ENCODE results near the gene CCDC51.

CCDC51 gene

DNA sequence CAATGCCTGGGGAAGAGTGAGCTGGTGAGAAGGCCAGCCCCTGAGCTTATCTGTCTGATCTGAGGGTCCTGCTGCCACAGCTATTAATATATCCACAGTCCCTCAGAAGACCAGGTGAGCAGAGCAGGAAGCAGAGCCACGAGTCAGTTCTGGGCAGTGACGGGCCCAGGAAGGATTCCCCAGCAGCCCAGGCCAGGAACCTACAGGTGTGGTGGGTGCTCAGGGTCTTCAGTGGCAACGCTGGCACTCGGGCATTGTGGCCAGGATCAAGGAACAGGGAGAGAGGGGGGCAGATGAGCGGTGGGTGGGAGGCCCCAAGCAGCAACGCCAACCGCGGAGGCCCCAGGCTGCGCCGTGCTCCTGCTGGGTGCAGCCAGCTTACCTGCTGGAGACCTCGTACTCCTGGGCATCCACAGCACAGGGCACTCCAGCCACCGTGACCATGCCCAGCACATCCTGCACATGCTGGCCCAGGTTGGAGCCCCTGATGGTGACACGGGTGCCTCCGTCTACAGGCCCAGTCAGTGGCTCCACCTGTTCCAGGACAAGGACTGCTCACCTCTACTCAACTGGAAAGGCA lies 22.3 kb downstream of the CCDC51 start (continued):
- no peak for TF ChIP-seq ZFP30 (CRISPR knock-in tag; IDR thresholded peaks at IDR 0.05)

DNA sequence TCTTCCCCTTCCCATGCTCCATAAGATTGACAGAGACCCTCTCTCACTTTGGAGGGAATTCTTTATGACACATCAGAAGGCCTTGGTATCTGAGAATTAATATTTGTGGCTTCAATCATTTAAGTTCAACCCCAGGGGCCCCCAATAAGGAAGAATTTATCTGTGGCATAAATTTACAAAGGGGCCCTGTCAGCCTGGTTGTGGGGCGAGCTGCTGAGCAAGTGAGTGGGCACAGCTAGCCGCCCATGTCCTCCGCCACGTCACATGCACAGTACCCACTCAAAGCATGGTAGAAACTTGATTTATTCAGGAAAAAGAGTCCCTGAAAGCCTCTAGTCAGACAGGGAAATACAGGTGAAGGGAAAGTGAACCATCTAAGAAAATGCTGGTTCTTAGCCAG lies 23.4 kb downstream of the CCDC51 start:
- no peak for TF ChIP-seq ESRRG (CRISPR knock-in tag; IDR thresholded peaks at IDR 0.05)
- TF ChIP-seq ISL1 (CRISPR knock-in tag; IDR thresholded peaks at IDR 0.05) = no peak
- TF ChIP-seq, protein P1, sequence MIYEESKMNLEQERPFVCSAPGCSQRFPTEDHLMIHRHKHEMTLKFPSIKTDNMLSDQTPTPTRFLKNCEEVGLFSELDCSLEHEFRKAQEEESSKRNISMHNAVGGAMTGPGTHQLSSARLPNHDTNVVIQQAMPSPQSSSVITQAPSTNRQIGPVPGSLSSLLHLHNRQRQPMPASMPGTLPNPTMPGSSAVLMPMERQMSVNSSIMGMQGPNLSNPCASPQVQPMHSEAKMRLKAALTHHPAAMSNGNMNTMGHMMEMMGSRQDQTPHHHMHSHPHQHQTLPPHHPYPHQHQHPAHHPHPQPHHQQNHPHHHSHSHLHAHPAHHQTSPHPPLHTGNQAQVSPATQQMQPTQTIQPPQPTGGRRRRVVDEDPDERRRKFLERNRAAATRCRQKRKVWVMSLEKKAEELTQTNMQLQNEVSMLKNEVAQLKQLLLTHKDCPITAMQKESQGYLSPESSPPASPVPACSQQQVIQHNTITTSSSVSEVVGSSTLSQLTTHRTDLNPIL (CRISPR knock-in tag; IDR thresholded peaks at IDR 0.05; ENCODE audit: low read depth) = no peak
- TF ChIP-seq, protein P2, sequence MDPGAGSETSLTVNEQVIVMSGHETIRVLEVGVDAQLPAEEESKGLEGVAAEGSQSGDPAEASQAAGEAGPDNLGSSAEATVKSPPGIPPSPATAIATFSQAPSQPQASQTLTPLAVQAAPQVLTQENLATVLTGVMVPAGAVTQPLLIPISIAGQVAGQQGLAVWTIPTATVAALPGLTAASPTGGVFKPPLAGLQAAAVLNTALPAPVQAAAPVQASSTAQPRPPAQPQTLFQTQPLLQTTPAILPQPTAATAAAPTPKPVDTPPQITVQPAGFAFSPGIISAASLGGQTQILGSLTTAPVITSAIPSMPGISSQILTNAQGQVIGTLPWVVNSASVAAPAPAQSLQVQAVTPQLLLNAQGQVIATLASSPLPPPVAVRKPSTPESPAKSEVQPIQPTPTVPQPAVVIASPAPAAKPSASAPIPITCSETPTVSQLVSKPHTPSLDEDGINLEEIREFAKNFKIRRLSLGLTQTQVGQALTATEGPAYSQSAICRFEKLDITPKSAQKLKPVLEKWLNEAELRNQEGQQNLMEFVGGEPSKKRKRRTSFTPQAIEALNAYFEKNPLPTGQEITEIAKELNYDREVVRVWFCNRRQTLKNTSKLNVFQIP (CRISPR knock-in tag; IDR thresholded peaks at IDR 0.05; ENCODE audit: borderline replicate concordance, low read depth) = no peak
- TF ChIP-seq ZC3H10 (CRISPR knock-in tag; IDR thresholded peaks at IDR 0.05) = no peak
- no peak for TF ChIP-seq RARB (CRISPR knock-in tag; IDR thresholded peaks at IDR 0.05)
- TF ChIP-seq BACH2 (CRISPR knock-in tag; IDR thresholded peaks at IDR 0.05; ENCODE audit: borderline replicate concordance) = no peak
- TF ChIP-seq PPARA (CRISPR knock-in tag; IDR thresholded peaks at IDR 0.05; ENCODE audit: borderline replicate concordance) = no peak
- TF ChIP-seq ZFP3 (CRISPR knock-in tag; IDR thresholded peaks at IDR 0.05) = no peak
- TF ChIP-seq, protein P3, sequence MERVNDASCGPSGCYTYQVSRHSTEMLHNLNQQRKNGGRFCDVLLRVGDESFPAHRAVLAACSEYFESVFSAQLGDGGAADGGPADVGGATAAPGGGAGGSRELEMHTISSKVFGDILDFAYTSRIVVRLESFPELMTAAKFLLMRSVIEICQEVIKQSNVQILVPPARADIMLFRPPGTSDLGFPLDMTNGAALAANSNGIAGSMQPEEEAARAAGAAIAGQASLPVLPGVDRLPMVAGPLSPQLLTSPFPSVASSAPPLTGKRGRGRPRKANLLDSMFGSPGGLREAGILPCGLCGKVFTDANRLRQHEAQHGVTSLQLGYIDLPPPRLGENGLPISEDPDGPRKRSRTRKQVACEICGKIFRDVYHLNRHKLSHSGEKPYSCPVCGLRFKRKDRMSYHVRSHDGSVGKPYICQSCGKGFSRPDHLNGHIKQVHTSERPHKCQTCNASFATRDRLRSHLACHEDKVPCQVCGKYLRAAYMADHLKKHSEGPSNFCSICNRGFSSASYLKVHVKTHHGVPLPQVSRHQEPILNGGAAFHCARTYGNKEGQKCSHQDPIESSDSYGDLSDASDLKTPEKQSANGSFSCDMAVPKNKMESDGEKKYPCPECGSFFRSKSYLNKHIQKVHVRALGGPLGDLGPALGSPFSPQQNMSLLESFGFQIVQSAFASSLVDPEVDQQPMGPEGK (CRISPR knock-in tag; IDR thresholded peaks at IDR 0.05; ENCODE audit: borderline replicate concordance) = no peak
- TF ChIP-seq, protein P4, sequence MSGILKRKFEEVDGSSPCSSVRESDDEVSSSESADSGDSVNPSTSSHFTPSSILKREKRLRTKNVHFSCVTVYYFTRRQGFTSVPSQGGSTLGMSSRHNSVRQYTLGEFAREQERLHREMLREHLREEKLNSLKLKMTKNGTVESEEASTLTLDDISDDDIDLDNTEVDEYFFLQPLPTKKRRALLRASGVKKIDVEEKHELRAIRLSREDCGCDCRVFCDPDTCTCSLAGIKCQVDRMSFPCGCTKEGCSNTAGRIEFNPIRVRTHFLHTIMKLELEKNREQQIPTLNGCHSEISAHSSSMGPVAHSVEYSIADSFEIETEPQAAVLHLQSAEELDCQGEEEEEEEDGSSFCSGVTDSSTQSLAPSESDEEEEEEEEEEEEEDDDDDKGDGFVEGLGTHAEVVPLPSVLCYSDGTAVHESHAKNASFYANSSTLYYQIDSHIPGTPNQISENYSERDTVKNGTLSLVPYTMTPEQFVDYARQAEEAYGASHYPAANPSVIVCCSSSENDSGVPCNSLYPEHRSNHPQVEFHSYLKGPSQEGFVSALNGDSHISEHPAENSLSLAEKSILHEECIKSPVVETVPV (CRISPR knock-in tag; IDR thresholded peaks at IDR 0.05) = no peak
- TF ChIP-seq GLIS3 (CRISPR knock-in tag; IDR thresholded peaks at IDR 0.05) = no peak
- TF ChIP-seq TOX (CRISPR knock-in tag; IDR thresholded peaks at IDR 0.05; ENCODE audit: borderline replicate concordance) = no peak
- TF ChIP-seq ARNTL (CRISPR knock-in tag; IDR thresholded peaks at IDR 0.05; ENCODE audit: borderline replicate concordance, low read depth) = no peak
- TF ChIP-seq SNAI2 (CRISPR knock-in tag; IDR thresholded peaks at IDR 0.05) = no peak
- no peak for TF ChIP-seq ZNF8 (CRISPR knock-in tag; IDR thresholded peaks at IDR 0.05)
- TF ChIP-seq CSDC2 (CRISPR knock-in tag; IDR thresholded peaks at IDR 0.05) = no peak
- no peak for TF ChIP-seq ZNF70 (CRISPR knock-in tag; IDR thresholded peaks at IDR 0.05)
- no peak for TF ChIP-seq TCF4 (CRISPR knock-in tag; IDR thresholded peaks at IDR 0.05; ENCODE audit: borderline replicate concordance)
- no peak for ATAC-seq

DNA sequence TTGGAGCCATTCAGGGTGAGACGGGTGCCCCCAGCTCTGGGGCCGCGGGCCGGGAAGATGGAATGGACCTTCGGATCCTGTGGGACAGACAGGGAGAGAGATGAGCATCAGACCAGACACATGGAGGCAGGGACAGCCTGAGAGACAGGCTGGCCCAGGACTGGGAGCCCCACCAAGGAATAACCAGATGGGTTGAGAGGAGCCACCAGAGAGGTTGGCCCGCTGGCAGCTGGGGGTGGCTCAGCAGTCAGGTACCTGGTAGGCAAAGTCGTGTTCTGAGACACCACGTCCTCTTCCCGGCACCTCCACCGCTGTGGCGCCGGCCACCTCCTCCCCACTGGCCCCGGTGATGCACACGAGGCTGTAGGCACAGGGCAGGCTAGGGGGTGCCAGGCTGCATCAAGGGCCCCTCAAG lies 23.8 kb downstream of the CCDC51 start:
- no peak for TF ChIP-seq TCF4 (CRISPR knock-in tag; IDR thresholded peaks at IDR 0.05; ENCODE audit: borderline replicate concordance)
- TF ChIP-seq RARB (CRISPR knock-in tag; IDR thresholded peaks at IDR 0.05) = no peak
- TF ChIP-seq, protein P3 (CRISPR knock-in tag; IDR thresholded peaks at IDR 0.05; ENCODE audit: borderline replicate concordance) = no peak
- TF ChIP-seq ZNF565 (CRISPR knock-in tag; conservative IDR thresholded peaks at IDR 0.05; ENCODE audit: low read depth) = no peak
- no peak for TF ChIP-seq ZC3H10 (CRISPR knock-in tag; IDR thresholded peaks at IDR 0.05)
- no peak for TF ChIP-seq OSR1 (CRISPR knock-in tag; IDR thresholded peaks at IDR 0.05)
- no peak for TF ChIP-seq TOX (CRISPR knock-in tag; IDR thresholded peaks at IDR 0.05; ENCODE audit: borderline replicate concordance)
- TF ChIP-seq, protein P2 (CRISPR knock-in tag; IDR thresholded peaks at IDR 0.05; ENCODE audit: borderline replicate concordance, low read depth) = no peak
- TF ChIP-seq, protein P1 (CRISPR knock-in tag; IDR thresholded peaks at IDR 0.05; ENCODE audit: low read depth) = no peak
- no peak for TF ChIP-seq ZNF8 (CRISPR knock-in tag; IDR thresholded peaks at IDR 0.05)
- TF ChIP-seq ESRRG (CRISPR knock-in tag; IDR thresholded peaks at IDR 0.05) = no peak
- TF ChIP-seq, protein P4 (CRISPR knock-in tag; IDR thresholded peaks at IDR 0.05) = no peak
- ATAC-seq = no peak

Data from SK-N-SH treated with all-trans-retinoic acid at 6 μM for 48 hours (cell line).